HG03469 (cell line): ENCODE data around the gene BTBD17.

Source experiments
- ATAC-seq: cut with Tn5 transposase; IDR thresholded peaks from one replicate; pipeline ENCODE4 v1.9.1; 2021; ENCODE audit warnings: mild to moderate bottlenecking, moderate library complexity, moderate number of reproducible peaks; ENCODE audit not compliant: unreplicated experiment

BTBD17 gene

DNA sequence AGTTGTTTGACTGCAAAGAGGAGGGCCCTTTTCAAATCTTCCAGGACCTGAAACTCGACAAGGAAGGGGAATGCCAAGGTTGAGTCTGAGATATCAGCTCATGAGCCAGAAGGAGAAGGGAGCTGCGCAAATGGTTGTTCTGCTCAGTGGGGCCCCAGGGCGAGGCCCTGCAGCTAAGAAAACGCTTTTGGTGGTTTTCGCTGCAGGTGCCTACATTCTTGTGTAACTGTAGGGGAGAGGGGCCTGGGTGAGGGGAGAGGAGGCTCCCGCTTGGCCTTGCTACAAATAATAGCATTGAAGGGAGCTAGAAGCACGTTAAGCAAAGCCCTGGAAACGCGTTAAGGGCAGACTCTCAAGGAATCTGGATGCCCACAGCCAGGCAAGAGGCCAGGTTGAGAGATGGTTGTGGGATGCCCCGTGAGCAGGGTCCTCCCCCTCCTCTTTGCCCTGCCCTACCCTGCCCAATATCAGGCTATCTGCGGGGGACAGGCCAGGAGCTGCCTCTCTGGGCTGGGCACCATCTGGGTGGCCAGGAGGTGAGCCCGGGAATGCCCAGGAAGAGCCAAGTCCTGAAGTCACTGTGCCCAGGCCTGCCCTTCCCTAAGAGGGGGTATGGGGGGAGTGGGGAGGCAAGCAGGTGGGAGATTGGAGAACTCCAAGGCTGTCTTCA, 27.6 kb upstream of the BTBD17 start:
- no peak for ATAC-seq

DNA sequence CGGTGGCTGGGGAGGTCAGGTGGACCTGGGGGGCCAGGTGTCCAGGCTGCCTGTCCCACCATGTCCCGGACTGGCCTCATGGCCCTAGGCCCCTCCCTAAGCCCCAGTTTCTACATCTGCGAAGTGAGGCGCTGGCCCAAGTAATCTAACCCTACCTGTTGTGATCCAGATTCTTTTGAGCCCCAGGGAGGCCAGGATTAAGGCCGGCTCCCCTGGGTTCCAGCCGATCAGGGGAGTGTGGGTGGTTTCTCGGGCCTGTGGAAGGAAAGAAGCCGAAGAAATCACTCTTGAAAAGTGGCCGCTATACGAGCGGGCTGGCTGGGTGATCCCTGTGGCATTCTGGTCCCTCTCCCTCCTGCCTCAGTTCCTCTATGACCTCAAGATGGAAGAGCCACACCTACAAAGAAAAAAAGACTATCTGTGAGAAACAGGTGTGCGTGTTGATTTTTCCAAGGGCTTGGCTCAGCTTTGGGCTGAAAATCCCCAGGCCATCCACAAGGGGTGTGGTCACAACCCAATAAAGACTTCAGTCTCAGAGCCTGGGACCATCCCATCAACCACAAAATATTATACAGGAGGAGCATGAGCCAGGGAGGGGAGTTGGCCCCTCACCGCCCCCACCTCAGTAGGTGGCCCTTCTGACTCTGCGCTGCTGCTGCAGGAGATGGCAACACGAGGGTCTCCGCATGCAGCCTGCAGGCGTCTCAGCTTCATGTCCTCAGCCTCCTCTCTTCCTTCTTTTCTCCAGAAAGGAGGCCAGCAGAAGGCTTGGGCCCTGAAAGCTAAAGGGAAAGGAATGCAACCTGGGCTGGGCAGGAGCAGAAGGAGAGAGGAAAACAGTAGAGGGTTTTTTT, 25.9 kb upstream of the BTBD17 start:
- ATAC-seq, result no peak

DNA sequence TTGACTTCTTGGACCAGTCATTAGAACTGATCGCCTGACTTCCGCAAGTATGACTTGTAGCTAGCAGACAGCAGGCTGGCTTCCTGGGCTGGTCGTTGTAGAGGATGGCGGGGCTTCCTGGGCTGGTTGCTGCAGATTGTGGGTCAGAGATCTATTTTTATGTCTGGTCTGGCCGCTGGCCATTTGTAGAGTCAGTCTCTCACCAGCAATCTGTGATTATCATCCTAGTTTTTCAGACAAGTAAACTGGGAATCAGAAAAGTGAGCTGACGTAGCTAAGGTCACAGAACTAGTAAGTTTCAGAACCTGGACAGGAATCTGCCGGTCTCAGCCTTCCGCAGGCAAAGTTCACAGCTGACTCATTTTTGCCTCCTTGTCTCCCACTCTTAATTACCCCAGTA, 24.7 kb upstream of the BTBD17 start:
- ATAC-seq, result no peak

DNA sequence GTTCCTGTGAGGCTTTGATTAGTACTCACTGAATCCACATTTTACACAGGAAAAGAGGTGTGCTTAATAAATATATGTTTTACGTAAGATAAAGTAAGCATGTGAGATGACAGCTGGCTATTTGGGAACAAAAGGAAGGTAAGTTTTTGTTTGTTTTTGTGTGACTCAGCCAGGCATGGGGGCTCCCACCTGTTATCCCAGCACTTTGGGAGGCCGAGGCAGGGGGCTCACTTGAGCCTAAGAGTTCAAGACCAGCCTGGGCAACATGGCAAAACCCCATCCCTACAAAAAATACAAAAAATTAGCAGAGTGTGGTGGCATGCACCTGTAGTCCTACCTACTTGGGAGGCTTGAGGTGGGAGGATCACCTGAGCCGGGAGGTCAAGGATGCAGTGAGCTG, 23.5 kb upstream of the BTBD17 start:
- ATAC-seq, result no peak

DNA sequence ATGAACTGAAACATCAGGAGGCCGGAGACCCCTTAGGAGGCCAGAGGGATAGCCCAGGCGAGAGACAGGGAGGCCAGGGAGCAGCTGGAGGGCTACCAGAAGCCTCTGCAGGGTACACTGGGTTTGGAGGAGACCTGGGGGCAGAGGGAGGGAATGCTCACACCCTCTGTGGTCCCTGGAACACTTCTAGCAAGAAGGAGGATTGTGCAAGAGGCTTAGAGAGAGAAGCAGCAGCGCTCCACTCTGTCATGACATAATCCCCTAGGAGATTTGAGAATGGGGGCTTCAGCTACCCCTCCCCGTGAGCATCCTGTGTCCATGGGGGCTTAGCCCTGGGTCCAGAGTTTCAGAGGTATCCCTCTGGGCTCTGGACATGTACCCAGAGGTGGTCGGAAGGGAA, 21.5 kb upstream of the BTBD17 start:
- ATAC-seq, result no peak

DNA sequence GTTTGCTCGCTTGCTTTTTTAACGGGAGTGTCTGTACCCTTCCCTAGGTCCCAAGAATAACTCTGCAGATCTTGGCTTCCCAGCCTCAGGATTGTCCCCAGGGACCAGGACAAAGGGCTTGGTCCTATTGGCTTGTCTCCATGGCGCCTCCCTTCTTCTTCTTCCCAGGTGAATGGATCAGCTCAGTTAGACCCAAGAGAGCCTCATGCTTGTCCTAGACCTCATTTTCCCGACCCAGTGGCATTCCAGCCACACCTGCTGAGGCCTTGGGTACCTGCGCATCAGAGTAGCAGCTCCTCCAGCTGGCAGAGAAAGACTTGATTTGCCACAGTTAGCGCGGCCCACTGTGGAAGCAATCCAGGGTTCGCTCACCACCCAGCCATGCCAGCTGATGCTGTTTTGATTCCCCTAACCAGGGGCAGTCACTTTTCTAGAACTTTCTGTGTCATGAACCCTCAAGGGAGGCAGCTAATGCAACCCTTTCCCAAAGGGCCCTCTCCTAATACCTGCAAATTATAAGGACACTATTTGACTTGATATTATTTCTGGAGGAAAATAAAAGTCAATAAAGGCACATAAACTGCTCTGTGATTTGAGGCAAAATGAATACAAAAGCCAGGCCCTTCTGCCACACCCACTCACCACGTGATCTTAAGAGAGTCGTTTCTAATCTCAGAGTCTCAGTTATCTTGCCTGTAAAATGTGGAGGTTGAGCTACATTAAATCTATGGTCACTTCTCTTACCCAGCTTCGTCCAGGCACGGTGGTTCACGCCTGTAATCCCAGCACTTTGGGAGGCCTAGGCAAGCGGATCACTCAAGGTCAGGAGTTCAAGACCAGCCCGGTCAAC, 19.5 kb upstream of the BTBD17 start:
- no peak for ATAC-seq

DNA sequence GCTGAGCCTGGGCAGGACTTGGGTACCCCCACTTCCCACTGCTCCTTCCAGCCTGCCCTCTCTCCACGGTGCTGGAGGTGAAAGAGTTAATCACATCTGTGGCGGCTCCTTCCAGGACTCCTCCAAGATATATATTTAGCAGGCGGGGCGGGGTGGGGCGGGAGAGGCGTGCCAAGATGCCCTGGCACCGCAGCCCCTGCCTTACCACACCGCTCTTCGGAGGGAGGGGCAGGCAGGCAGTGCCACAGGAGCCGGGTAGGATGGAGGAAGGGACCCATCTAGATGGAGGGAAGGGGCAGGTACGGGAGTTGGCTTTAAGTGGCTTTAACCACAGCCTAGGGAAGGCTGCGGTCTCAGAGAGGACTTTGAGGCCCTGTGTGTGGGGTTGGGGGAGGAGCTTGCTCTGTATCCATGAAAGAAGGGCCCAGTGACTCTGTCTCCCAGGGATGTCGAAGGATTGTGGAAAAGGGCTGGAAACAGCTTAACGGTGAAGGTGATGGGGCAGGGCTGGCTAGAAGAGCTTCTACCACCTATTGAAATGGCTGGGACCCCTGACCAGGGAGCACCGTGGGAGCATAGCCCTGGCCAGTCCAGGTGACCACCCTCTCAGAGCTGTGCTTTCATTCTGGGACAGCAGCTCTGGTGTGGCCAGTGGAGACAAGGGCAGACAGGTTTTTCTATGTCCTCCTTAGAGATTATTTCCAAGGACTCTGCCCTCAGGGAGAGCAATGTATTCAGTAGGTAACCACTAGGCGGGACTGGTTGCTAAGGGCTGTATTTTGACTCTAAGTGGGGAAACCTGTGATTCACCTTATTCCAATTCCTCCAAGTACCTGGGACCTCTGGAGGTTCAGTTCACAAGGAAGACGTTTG, 18.7 kb upstream of the BTBD17 start:
- no peak for ATAC-seq

DNA sequence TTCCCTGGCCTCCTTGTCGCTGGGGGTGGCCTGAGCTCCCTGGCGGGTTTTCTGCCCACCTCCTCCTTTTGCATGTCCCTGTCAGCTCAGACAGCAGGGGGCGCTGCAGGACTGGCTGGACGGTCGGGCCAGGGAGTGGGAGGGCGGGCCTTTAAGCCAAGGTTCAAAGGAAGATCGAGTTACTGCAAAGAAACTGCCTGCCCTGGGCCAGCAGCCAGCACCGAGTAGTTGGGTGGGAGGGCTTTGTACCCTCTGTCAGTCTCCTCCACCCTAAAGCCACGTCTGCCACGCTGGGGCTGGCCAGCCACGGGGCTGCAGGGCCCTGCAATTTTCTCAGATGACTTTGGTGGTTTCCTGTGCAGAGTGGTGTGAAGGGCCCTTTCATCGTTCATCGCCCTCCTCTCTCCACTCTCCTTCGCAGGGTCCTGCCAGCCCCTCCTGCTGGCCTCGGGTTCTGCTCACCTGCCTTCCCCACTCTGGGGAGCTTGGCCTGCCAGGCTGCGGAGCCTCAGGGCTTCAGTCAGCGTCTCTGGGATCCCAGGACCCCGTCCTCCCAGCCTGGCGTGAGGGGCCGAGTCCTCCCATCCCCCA, 17.9 kb upstream of the BTBD17 start:
- ATAC-seq, result no peak

DNA sequence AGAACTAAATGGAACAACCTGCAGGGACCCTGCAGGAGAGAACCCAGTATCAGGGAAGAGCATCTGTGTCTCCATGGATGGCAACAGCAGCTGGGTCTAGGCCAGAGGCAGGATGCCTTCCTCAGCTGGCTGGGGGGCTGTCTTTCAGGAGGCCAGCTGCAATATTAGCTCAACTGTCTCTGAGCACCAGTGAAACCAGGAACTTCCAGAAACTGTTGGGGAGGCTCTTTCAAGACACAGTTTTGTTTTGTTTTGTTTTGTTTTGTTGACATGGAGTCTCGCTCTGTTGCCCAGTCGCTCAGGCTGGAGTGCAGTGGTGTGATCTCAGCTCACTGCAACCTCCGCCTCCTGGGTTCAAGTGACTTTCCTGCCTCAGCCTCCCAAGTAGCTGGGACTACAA, 13.2 kb upstream of the BTBD17 start:
- no peak for ATAC-seq

DNA sequence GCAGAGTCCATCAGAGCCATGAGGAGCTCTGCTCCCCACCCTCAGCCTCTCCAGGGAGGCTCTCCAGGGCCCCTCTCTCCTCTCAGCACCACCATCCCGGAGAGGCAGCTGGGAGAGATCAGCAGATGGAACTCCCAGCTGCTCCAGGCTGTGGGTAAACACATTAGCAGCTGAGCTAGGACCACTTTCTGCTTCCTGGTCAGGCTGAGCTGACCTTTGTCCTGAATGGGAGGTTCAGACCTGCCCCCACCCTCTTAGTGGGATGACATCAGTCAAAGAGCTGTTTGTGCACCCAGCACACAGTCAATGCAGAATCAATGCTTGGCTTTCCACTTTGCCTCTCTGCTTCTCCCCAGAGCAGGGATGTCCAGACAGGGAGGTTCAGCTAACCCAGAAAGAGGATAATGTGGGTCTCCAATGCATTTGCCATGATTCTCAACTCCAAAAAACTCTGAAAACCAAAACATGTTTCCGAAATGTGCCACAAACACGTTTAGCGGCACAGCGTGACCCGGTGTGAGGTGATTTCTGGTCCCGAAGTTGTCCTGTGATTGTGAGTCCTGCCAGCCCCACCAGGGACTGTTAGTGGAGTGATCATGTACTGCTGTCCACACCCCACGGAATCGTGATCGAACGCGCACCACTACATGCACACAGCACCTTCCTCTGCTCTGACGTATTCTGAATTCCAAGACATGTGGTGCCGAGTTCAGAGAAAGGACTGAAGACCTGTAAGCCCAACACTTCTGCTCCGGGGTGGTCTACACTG, 12.4 kb upstream of the BTBD17 start:
- no peak for ATAC-seq

DNA sequence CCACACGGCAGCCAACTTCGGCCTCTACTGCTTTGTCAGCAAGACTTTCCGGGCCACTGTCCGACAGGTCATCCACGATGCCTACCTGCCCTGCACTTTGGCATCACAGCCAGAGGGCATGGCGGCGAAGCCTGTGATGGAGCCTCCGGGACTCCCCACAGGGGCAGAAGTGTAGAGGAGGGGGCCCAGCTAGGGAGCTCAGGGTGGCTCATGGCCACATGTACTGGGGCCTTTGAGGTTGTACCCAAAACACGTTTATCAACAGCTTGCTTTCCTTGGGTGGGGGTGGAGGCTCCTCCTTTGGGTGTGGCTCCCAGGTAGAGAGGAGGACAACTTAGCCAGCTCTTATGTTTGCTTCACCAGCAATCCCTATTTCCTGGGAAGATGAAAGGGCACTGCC, 10.8 kb upstream of the BTBD17 start:
- ATAC-seq, result no peak

DNA sequence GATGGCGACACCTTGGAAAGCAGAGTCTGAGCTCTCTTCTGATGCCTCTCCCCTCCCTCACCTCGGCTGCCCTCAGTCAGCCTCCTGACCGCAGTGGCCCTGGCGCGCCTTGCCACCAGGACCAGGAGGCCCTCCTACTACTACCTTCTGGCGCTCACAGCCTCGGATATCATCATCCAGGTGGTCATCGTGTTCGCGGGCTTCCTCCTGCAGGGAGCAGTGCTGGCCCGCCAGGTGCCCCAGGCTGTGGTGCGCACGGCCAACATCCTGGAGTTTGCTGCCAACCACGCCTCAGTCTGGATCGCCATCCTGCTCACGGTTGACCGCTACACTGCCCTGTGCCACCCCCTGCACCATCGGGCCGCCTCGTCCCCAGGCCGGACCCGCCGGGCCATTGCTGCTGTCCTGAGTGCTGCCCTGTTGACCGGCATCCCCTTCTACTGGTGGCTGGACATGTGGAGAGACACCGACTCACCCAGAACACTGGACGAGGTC, 10.0 kb upstream of the BTBD17 start:
- ATAC-seq, result no peak

DNA sequence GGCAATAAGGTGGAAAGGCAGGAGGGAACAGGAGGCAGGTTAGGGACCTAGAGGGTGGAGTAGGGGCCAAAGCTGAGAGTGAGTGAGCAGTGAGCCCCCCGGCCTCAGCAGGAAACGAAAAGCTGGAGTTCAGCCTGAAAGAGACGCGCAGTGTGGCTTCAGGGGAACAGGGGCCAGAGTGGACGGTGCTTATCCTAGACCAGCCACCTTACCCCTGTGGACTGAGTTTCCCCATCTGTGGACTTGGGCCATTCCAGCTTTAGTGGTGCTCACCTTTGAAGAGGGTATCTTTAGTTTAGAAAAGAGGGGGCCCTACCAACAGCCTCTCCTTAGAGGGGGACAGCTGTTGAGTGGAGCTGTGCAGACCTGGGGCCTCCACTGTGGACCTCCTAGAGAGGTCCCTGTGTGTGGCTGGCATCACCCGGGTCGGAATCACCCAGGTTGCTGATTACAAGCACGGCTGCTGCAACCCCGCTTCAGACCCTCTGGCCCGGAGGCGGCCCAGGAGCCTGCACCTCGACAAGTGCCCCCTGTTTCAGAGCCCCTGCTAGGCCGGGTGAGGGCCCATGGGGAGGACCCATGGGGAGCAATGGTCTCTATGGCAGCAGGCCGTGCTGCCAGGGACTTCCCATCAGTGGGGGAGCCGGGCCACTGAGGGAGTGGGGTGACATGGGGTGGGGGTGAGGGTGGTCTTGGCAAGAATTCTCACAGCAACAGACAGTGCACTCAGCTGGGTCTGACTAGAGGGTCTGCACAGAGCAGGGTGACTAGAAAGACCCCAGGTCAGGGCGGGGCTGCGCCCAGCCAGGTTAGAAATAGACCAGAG, 8.2 kb upstream of the BTBD17 start:
- no peak for ATAC-seq

DNA sequence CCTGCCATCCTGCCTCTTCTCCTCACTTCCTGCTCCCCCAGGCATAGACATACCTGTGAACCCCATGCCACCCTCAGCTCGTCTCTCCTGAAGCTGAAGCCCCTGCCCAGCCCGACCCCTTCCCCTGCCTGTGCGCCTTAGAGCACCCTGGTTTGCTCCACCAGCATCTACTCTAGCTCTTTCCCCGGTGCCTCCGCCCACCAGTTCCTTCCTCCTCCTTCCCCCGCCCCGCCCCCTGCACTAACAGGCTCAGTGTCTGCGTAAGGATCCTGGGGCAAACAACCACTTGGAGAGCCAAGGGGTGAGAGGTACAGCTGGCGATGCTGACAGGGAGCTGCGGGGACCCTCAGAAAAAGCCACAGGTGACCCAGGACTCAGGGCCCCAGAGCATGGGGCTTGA, 7.6 kb upstream of the BTBD17 start:
- no peak for ATAC-seq

DNA sequence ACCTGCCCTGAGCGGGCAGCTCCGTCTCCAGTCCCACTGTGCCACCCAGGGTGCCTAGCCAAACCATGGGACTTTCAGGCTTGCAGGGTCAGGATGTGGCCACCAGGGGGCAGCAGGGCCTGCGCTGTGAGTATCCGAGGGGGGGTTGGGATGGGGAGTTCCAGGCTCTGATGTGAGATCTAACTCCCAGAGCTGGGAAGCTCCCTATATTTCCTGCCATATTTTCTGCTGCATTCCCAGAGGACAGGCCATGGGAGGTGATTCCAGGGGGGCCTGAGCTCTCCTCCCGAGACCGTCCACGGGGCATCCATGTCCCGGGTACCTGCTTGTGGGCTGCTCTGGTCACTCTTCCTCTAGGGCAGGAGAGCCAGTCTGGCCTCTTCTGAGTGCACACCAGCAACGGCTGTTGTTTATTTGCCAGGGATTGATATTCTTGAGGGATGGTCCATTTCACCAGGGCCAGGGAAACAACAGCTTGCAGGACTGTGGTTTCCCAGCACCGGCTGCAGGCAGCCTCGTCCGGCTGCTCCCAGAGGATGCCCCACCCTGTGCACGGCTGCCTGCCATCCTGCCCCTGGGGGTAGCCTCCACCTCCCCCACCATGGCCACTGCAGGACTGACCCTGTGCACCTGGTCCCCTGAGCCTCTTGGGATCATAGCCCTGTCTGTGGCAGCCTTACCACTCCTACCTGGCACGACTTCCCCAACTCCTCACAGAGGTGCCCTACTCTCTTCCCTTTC, 6.8 kb upstream of the BTBD17 start:
- no peak for ATAC-seq

DNA sequence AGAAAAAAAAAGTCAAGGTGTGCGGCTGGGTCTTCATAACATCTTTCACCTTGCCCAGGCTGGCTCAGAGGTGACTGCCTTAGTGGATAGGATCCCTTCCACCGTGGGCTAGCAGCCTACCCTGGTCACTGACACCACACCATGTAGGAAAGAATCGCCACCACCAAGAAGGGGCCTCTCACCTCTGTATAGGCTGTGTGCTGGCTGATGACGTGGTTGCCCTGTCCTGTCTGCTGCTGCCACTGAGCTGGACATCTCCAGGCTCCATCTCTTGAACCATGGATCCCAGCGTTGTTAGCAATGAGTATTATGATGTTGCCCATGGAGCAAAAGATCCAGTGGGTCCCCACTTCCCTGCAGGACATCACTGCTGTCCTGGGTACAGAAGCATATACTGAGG, 5.5 kb upstream of the BTBD17 start, which contains the start of gene GPR142:
Gene GPR142 (plus strand): TSS at position 301 of the 400 bp plus-strand sequence. CDS start 2,035 bp downstream, outside the sequence.
- no peak for ATAC-seq

DNA sequence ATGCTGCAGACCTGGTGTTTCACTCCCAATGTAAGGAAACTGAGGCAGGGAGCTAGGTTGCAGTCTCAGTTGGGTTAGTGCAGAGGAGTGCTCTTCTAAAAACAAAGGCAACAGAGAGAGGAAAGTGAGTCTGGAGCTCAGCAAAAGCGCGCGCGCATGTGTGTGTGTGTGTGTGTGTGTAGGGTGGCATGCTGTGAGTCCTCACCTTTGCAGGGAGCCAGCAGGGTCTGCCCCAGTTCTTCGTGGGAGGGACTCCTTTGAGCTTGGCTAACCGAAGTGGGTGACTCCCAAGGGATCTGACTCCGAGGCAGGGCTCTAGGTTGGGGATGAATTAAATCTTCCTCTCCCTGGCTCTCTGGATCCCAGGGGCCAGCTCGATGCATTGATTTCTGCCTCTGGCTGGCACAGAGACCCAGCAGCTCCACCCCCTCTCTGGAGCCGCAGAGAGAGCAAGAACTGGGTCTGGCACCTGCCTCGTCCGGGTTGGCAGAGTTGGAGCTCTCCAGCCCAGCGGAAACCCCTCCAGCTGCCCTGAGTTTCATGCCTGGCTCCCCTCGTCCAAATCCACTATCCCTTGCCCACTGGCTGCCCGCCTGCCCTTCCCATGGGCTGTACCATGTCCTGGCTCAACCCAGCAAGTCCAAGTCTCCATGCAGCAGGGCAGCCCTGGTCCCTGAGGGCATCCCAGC, 1.3 kb upstream of the BTBD17 start:
- no peak for ATAC-seq
